Stimulated activated CD8-positive, alpha-beta memory T cell treated with anti-CD3 and anti-CD28 coated beads, Interleukin-15, amount 100 ng/mL, for 48 hours (primary cell): ENCODE measurements around the gene SSB.
"Not testable (repeated sequence)": the region's sequence is repeated elsewhere in the genome, so short reads cannot be mapped to it uniquely, and the experiment has no call there.

Experiments
- DNase-seq, 2 donors: peaks; one replicate each; pipeline ENCODE4 v3.0.0-alpha.2; 2020; ENCODE audit warnings: low read depth in 2 of 2

SSB gene

GRCh38 chr2:169781249-169782013 lies 17.2 kb upstream of the SSB start:
- DNase-seq = no peak

- no peak for DNase-seq
These were observed 16.2 kb upstream of the SSB start for GRCh38 chr2:169782513-169782912.

- no peak for DNase-seq
These were observed 8.1 kb upstream of the SSB start for GRCh38 chr2:169790581-169790980.

- DNase-seq = no peak
These were observed 3.5 kb upstream of the SSB start for GRCh38 chr2:169795181-169795580.

- DNase-seq = no peak
These were observed 2.2 kb upstream of the SSB start for GRCh38 chr2:169796441-169796840.

GRCh38 chr2:169797601-169798000 lies 1.1 kb upstream of the SSB start:
- no peak for DNase-seq

- DNase-seq = no peak
These were observed 314 bp upstream of the SSB start for GRCh38 chr2:169798397-169798717.

- no peak for DNase-seq
These were observed 4.8 kb downstream of the SSB start for GRCh38 chr2:169803480-169803879.

GRCh38 chr2:169806586-169806985 lies 7.9 kb downstream of the SSB start:
- DNase-seq = no peak

GRCh38 chr2:169808221-169808620 lies 9.6 kb downstream of the SSB start:
- DNase-seq = no peak

GRCh38 chr2:169815849-169816248 lies 17.2 kb downstream of the SSB start:
- no peak for DNase-seq

- not testable (repeated sequence) for DNase-seq
These were observed 18.3 kb downstream of the SSB start for GRCh38 chr2:169816961-169817360.

GRCh38 chr2:169817369-169817768 lies 18.7 kb downstream of the SSB start:
- DNase-seq = not testable (repeated sequence)

GRCh38 chr2:169818241-169818640 lies 19.6 kb downstream of the SSB start:
- DNase-seq = no peak

GRCh38 chr2:169819106-169819505 lies 20.4 kb downstream of the SSB start:
- no peak for DNase-seq

GRCh38 chr2:169820101-169820500 lies 21.4 kb downstream of the SSB start:
- DNase-seq = not testable (repeated sequence)

GRCh38 chr2:169822036-169822435 lies 23.4 kb downstream of the SSB start:
- DNase-seq = no peak

- no peak for DNase-seq
These were observed 24.2 kb downstream of the SSB start for GRCh38 chr2:169822785-169823392.

GRCh38 chr2:169823996-169824372 lies 25.3 kb downstream of the SSB start:
- no peak for DNase-seq

- DNase-seq = peak; percentile 77 to 78
These were observed 26.0 kb downstream of the SSB start, which contains the start of gene METTL5 for GRCh38 chr2:169824373-169825333. Gene METTL5 (minus strand): TSS chr2:169824905. CDS start chr2:169824597, 308 bp downstream.

- DNase-seq = peak; percentile 84 to 89
These were observed 28.8 kb downstream of the SSB start, which contains the start of gene UBR3 for GRCh38 chr2:169827272-169828140. Gene UBR3 (plus strand): TSS chr2:169827454. CDS start chr2:169827508, 54 bp downstream.
